ENCODE results near the gene FTH1. TPM values are rescaled to one million over a fixed set of nuclear protein-coding genes. Genes with fewer than 3 reads are reported as not detected.

The FTH1 gene
- total RNA-seq, 1 experiment from 2014 or later: 6,804 TPM

DNA sequence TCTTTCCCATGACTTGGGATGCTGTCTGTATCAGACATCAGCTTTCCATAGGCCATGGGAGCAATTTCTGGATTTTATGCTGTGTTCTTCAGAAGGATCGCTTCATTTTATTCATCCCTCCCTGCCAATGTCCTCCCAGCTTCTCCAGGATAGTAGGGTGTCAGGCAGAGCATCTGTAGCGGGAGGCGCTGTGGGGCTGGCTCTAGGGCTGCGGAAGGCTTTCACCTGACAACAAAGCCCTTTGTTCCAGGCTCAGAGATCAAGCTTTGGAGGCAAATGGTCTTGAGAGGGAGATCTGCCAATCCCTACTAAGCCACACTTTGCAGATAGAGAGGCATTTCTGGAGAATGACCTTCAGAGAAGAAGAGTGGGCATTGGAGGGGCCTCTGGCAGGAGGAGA lies 29.5 kb upstream of the FTH1 start:
- Histone ChIP-seq H3K9me3 (ENCODE audit: insufficient read depth, low read depth) (peaks cover 12% of the 10 kb centered on the region), H4K20me1 (ENCODE audit: insufficient read depth) (no peaks in the 10 kb centered on the region), H3K79me2 (ENCODE audit: low read depth) (no peaks in the 10 kb centered on the region), H3K27me3 (ENCODE audit: insufficient read depth, low read depth) (no peaks in the 10 kb centered on the region), H3K4me2 (no peak overlapping the region), H3K27ac (no peak overlapping the region), H3K4me1 (replicated peaks; ENCODE audit: insufficient read depth) (no peaks in the 10 kb centered on the region), H3F3A (ENCODE audit: insufficient read depth, low read depth) (peaks cover 13% of the 10 kb centered on the region), H3K36me3 (ENCODE audit: low read depth) (peaks cover 7% of the 10 kb centered on the region; the same call in 1 of the 2 replicates), H3K9me2 (ENCODE audit: insufficient read depth) (no peaks in the 10 kb centered on the region), H2AFZ (no peak overlapping the region), H3K4me3 (no peak overlapping the region)
- BruUV-seq (replicated peaks): no TSS peak
- DNase-seq: no peak
- ChIA-PET CTCF (no interaction called here), POLR2A (ENCODE audit: unreplicated experiment) (interaction anchor here (0.7 kb wide), 1 partner anchor 15 kb away, joined by 7 read pairs; no protein-coding TSS in a partner anchor)
- intact Hi-C loops (cut with micrococcal nuclease; ENCODE audit: unreplicated experiment): no loop called here
- TF ChIP-seq, protein P1, sequence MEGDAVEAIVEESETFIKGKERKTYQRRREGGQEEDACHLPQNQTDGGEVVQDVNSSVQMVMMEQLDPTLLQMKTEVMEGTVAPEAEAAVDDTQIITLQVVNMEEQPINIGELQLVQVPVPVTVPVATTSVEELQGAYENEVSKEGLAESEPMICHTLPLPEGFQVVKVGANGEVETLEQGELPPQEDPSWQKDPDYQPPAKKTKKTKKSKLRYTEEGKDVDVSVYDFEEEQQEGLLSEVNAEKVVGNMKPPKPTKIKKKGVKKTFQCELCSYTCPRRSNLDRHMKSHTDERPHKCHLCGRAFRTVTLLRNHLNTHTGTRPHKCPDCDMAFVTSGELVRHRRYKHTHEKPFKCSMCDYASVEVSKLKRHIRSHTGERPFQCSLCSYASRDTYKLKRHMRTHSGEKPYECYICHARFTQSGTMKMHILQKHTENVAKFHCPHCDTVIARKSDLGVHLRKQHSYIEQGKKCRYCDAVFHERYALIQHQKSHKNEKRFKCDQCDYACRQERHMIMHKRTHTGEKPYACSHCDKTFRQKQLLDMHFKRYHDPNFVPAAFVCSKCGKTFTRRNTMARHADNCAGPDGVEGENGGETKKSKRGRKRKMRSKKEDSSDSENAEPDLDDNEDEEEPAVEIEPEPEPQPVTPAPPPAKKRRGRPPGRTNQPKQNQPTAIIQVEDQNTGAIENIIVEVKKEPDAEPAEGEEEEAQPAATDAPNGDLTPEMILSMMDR (conservative IDR thresholded peaks at IDR 0.05): no peak
- TF ChIP-seq EZH2 (IDR thresholded peaks at IDR 0.05; ENCODE audit: low read depth): no peak

DNA sequence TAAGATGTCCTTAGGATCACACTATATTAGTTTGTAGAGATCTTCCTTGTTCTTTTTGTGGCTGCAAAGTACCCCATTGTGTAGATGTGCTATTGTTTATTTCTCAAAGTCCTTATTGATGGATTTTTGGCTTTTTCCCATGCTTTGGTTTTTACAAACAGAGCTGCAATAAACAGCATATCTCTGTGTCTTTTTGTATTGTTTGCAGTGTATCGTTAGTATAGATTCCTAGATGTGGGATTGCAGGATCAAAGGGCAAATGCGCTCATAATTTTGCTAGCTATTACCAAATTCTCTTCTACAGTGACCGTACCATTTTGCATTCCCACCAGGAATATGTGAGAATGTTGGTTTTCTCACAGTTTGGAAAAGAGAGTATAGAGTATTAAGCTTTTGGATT lies 27.5 kb upstream of the FTH1 start:
- no peaks in the 10 kb centered on the region for H4K20me1 ChIP-seq (ENCODE audit: insufficient read depth)
- no TSS peak for BruUV-seq (replicated peaks)
- H3K27ac ChIP-seq: no peak overlapping the region
- ChIA-PET CTCF (no interaction called here), POLR2A (ENCODE audit: unreplicated experiment) (no interaction called here)
- no peaks in the 10 kb centered on the region for H3K9me2 ChIP-seq (ENCODE audit: insufficient read depth)
- H3K4me2 ChIP-seq: no peak overlapping the region
- no peak overlapping the region for H2AFZ ChIP-seq
- no peaks in the 10 kb centered on the region for H3K27me3 ChIP-seq (ENCODE audit: insufficient read depth, low read depth)
- H3K36me3 ChIP-seq (ENCODE audit: low read depth): peaks cover 7% of the 10 kb centered on the region; the same call in 1 of the 2 replicates
- H3K9me3 ChIP-seq (ENCODE audit: insufficient read depth, low read depth): peaks cover 16% of the 10 kb centered on the region
- intact Hi-C loops (cut with micrococcal nuclease; ENCODE audit: unreplicated experiment): no loop called here
- peaks cover 13% of the 10 kb centered on the region for H3F3A ChIP-seq (ENCODE audit: insufficient read depth, low read depth)
- DNase-seq: no peak
- H3K4me3 ChIP-seq: no peak overlapping the region
- TF ChIP-seq, protein P1 (conservative IDR thresholded peaks at IDR 0.05): no peak
- no peak for TF ChIP-seq EZH2 (IDR thresholded peaks at IDR 0.05; ENCODE audit: low read depth)
- no peaks in the 10 kb centered on the region for H3K79me2 ChIP-seq (ENCODE audit: low read depth)
- no peaks in the 10 kb centered on the region for H3K4me1 ChIP-seq (replicated peaks; ENCODE audit: insufficient read depth)

GRCh38 chr11:61985869-61986268 lies 18.4 kb upstream of the FTH1 start:
- BruUV-seq (replicated peaks): no TSS peak
- peak in 1 of 2 experiments; percentile 95 for DNase-seq
- Histone ChIP-seq H3F3A (ENCODE audit: insufficient read depth, low read depth) (peaks cover 32% of the 10 kb centered on the region), H3K9me2 (ENCODE audit: insufficient read depth) (no peaks in the 10 kb centered on the region), H3K4me1 (replicated peaks; ENCODE audit: insufficient read depth) (peaks cover 31% of the 10 kb centered on the region), H3K79me2 (ENCODE audit: low read depth) (no peaks in the 10 kb centered on the region), H3K27ac (peak overlapping the region; percentile 49), H2AFZ (no peak overlapping the region), H3K27me3 (ENCODE audit: insufficient read depth, low read depth) (no peaks in the 10 kb centered on the region), H3K4me2 (peak overlapping the region; percentile 32), H3K9me3 (ENCODE audit: insufficient read depth, low read depth) (peaks cover 37% of the 10 kb centered on the region), H4K20me1 (ENCODE audit: insufficient read depth) (no peaks in the 10 kb centered on the region), H3K4me3 (peak overlapping the region; percentile 26; the same call in 1 of the 2 replicates), H3K36me3 (ENCODE audit: low read depth) (no peaks in the 10 kb centered on the region)
- CTCF ChIA-PET: interaction anchor here (0.5 to 1.0 kb wide), 3 partner anchors 27 to 355 kb away, joined by 3 to 6 read pairs (median 4); no protein-coding TSS in a partner anchor
- POLR2A ChIA-PET (ENCODE audit: unreplicated experiment): interaction anchor here (0.6 to 0.7 kb wide), 4 partner anchors 13 to 286 kb away, joined by 3 to 13 read pairs (median 4); no protein-coding TSS in a partner anchor
- intact Hi-C loops (cut with micrococcal nuclease; ENCODE audit: unreplicated experiment): loop anchor here (1.0 kb wide), 1 partner anchor 14 kb away; no protein-coding TSS in a partner anchor
- TF ChIP-seq EZH2 (IDR thresholded peaks at IDR 0.05; ENCODE audit: low read depth): no peak
- TF ChIP-seq, protein P1 (conservative IDR thresholded peaks at IDR 0.05): no peak

Data from PC-9 (cell line).